IMR-90 (cell line): ENCODE measurements around the gene MALRD1. TPM values are rescaled to one million over a fixed set of nuclear protein-coding genes. Genes with fewer than 3 reads are reported as not detected.

Experiments used
- ATAC-seq: fragments of 200-7000 bp; cut with Tn5 transposase; 2 replicates; pipeline ENCODE4 v1.9.1; 2020; ENCODE audit warnings: low read depth, mild to moderate bottlenecking, moderate library complexity
- BruUV-seq: library from RNA; stranded (reverse); fragments of 400-500 nt; replicated peaks from 2 replicates; lab custom pipeline; 2021; lab: Mats Ljungman, UMichigan
- CTCF ChIA-PET: fragments of 300-600 bp; formaldehyde crosslinking; extraction: SDS; loops from one replicate; lab custom pipeline; 2021; ENCODE audit warnings: antibody characterized with exemption; lab: Yijun Ruan, JAX
- POLR2A ChIA-PET: fragments of 300-600 bp; sonication (Branson Sonifier 250); formaldehyde crosslinking; loops from one replicate; lab custom pipeline; 2022; ENCODE audit warnings: antibody characterized with exemption; ENCODE audit not compliant: unreplicated experiment; lab: Charles Lee
- DNase-seq: peaks from one replicate; pipeline ENCODE4 v3.0.0; 2013
- H2AFZ ChIP-seq: replicated peaks from 2 replicates; pipeline ENCODE3; 2013; ENCODE audit warnings: low read length, mild to moderate bottlenecking; ENCODE audit not compliant: poor library complexity
- H2AK5ac ChIP-seq: 2 replicates; pipeline ENCODE4 v1.6.1; 2013; ENCODE audit warnings: low read depth, low read length, inconsistent platforms
- H2AK9ac ChIP-seq: replicated peaks from 2 replicates; pipeline ENCODE3; 2013; ENCODE audit warnings: mild to moderate bottlenecking, low read depth, low read length, moderate library complexity; ENCODE audit not compliant: poor library complexity
- H2BK120ac ChIP-seq: 2 replicates; pipeline ENCODE4 v1.6.1; 2013; ENCODE audit warnings: low read depth, low read length, inconsistent platforms
- H2BK15ac ChIP-seq: 3 replicates; pipeline ENCODE4 v1.6.1; 2013; ENCODE audit warnings: low read depth, low read length, inconsistent platforms
- H2BK20ac ChIP-seq: 2 replicates; pipeline ENCODE4 v1.6.1; 2013; ENCODE audit warnings: low read depth, mild to moderate bottlenecking, inconsistent platforms, low read length, moderate library complexity
- H2BK5ac ChIP-seq: 2 replicates; pipeline ENCODE4 v1.6.1; 2013; ENCODE audit warnings: mild to moderate bottlenecking, low read depth, low read length, inconsistent platforms; ENCODE audit not compliant: poor library complexity, severe bottlenecking
- H3K14ac ChIP-seq: replicated peaks from 2 replicates; pipeline ENCODE4 v1.6.1; 2013; ENCODE audit warnings: low read depth, low read length, inconsistent platforms
- H3K18ac ChIP-seq: 2 replicates; pipeline ENCODE4 v1.6.1; 2013; ENCODE audit warnings: low read depth, low read length, control low read depth
- H3K23ac ChIP-seq: 2 replicates; pipeline ENCODE4 v1.6.1; 2013; ENCODE audit warnings: low read depth, low read length, inconsistent platforms
- H3K27ac ChIP-seq: 2 replicates; pipeline ENCODE4 v1.5.1; 2013; ENCODE audit warnings: mild to moderate bottlenecking, control low read depth, low read length; ENCODE audit not compliant: insufficient read depth
- H3K27me3 ChIP-seq: 2 replicates; pipeline ENCODE4 v1.6.1; 2013; ENCODE audit warnings: low read length; ENCODE audit not compliant: control insufficient read depth, insufficient read depth
- H3K36me3 ChIP-seq: 2 replicates; pipeline ENCODE4 v1.6.1; 2013; ENCODE audit warnings: low read length, mixed read lengths; ENCODE audit not compliant: control insufficient read depth, insufficient read depth
- H3K4ac ChIP-seq: 2 replicates; pipeline ENCODE4 v1.6.1; 2013; ENCODE audit warnings: low read depth, low read length, inconsistent platforms
- H3K4me1 ChIP-seq: 2 replicates; pipeline ENCODE4 v1.6.1; 2013; ENCODE audit warnings: low read length, mixed read lengths; ENCODE audit not compliant: control insufficient read depth, insufficient read depth
- H3K4me2 ChIP-seq: 2 replicates; pipeline ENCODE4 v1.6.1; 2013; ENCODE audit warnings: low read depth, mild to moderate bottlenecking, control low read depth, low read length, moderate library complexity
- H3K4me3 ChIP-seq: 2 replicates; pipeline ENCODE4 v1.5.1; 2013; ENCODE audit warnings: low read depth, mild to moderate bottlenecking, control low read depth, low read length, moderate library complexity; ENCODE audit not compliant: insufficient read depth
- H3K56ac ChIP-seq: 2 replicates; pipeline ENCODE4 v1.6.1; 2013; ENCODE audit warnings: low read length, inconsistent platforms; ENCODE audit not compliant: insufficient read depth; ENCODE audit errors: extremely low read depth
- H3K79me1 ChIP-seq, 2 experiments: 2 replicates each; pipeline ENCODE4 v1.6.1; 2013; ENCODE audit warnings: low read length in 2 of 2, inconsistent platforms in 1 of 2, low read depth in 1 of 2
- H3K9ac ChIP-seq: 2 replicates; pipeline ENCODE4 v1.6.1; 2013; ENCODE audit warnings: low read depth, low read length, control low read depth
- H3K9me1 ChIP-seq: 2 replicates; pipeline ENCODE4 v1.6.1; 2013; ENCODE audit warnings: low read length, inconsistent platforms; ENCODE audit not compliant: insufficient read depth
- H3K9me3 ChIP-seq: 2 replicates; pipeline ENCODE4 v1.6.1; 2013; ENCODE audit warnings: low read length; ENCODE audit not compliant: control insufficient read depth, insufficient read depth
- H4K20me1 ChIP-seq: 2 replicates; pipeline ENCODE4 v1.6.1; 2013; ENCODE audit warnings: low read length, inconsistent platforms; ENCODE audit not compliant: insufficient read depth
- H4K5ac ChIP-seq: 2 replicates; pipeline ENCODE4 v1.6.1; 2013; ENCODE audit warnings: mild to moderate bottlenecking, low read depth, low read length, control low read depth
- H4K8ac ChIP-seq, 2 experiments: 2 replicates each; pipeline ENCODE4 v1.6.1; 2013; ENCODE audit warnings: low read depth in 2 of 2, low read length in 2 of 2, control low read depth in 1 of 2, inconsistent platforms in 1 of 2
- H4K91ac ChIP-seq: 2 replicates; pipeline ENCODE4 v1.6.1; 2013; ENCODE audit warnings: low read depth, low read length, inconsistent platforms; ENCODE audit not compliant: insufficient read depth
- CEBPB ChIP-seq: IDR thresholded peaks from 2 replicates; pipeline ENCODE4 v1.6.1; 2012; ENCODE audit warnings: low read depth, low read length, improper control_type of control experiment
- CHD1 ChIP-seq: IDR thresholded peaks from 2 replicates; pipeline ENCODE4 v1.6.1; 2012; ENCODE audit warnings: low read depth, low read length, improper control_type of control experiment
- ELK1 ChIP-seq: fragments of 150-350 bp; IDR thresholded peaks from 2 replicates; pipeline ENCODE4 v1.6.1; 2016; ENCODE audit warnings: low read depth, mild to moderate bottlenecking, low read length, moderate library complexity, borderline replicate concordance
- FOS ChIP-seq: fragments of 150-350 bp; IDR thresholded peaks from 2 replicates; pipeline ENCODE4 v1.6.1; 2016; ENCODE audit warnings: low read depth, low read length
- MAFK ChIP-seq: IDR thresholded peaks from 2 replicates; pipeline ENCODE4 v1.6.1; 2012; ENCODE audit warnings: low read depth, low read length, improper control_type of control experiment
- NFE2L2 ChIP-seq: fragments of 150-350 bp; IDR thresholded peaks from 2 replicates; pipeline ENCODE4 v1.6.1; 2016; ENCODE audit warnings: low read depth, mild to moderate bottlenecking, low read length
- RFX5 ChIP-seq: IDR thresholded peaks from 2 replicates; pipeline ENCODE4 v1.8.0; 2012; ENCODE audit warnings: low read depth, mild to moderate bottlenecking, low read length, moderate library complexity
- WGBS, 2 experiments: methylation state at CpG; one replicate each; pipeline versions ENCODE4 v1.1.5 to v1.1.7; 2013; ENCODE audit warnings: missing lambda C conversion rate in 2 of 2; ENCODE audit not compliant: insufficient read length in 1 of 2; ENCODE audit errors: extremely low coverage in 2 of 2; 5-methylcytosine and 5-hydroxymethylcytosine counted together
- dilution Hi-C: fragments of 300-500 bp; cut with HindIII; formaldehyde crosslinking; loops from one replicate; pipeline ENCODE4 v1.14.3; 2018; ENCODE audit warnings: low sequenced_read_pairs; ENCODE audit not compliant: unreplicated experiment
- in situ Hi-C: fragments of 300-500 bp; cut with MboI; formaldehyde crosslinking; loops from 3 replicates; pipeline ENCODE4 v1.14.3; 2019; ENCODE audit warnings: low sequenced_read_pairs, inconsistent platforms, mixed read lengths
- intact Hi-C: fragments of 100-400 bp; cut with micrococcal nuclease; formaldehyde crosslinking; loops from 2 replicates; pipeline ENCODE4 v1.10.0; 2022
- polyA plus RNA-seq, 3 experiments: library from polyadenylated mRNA; depleted of rRNA; stranded (reverse); fragments of >200 nt; gene quantifications; 2 replicates each; pipeline ENCODE4 v1.2.3, GENCODE V29; 2012; ENCODE audit warnings: low replicate concordance in 1 of 3
- total RNA-seq: library from RNA; depleted of rRNA; stranded (reverse); fragments of >200 nt; gene quantifications from 2 replicates; pipeline ENCODE4 v1.2.3, GENCODE V29; 2012
- TF ChIP-seq, protein P1 (sequence below): fragments of 150-350 bp; IDR thresholded peaks from 2 replicates; pipeline ENCODE4 v1.6.1; 2017; ENCODE audit warnings: mild to moderate bottlenecking, antibody characterized with exemption, low read length, low read depth

MALRD1 gene
- total and polyA plus RNA-seq, 2 of the 4 experiments (the other 2 are of a cell fraction) = 0.34 to 1.1 TPM

GRCh38 chr10:19702215-19702614, 653.6 kb downstream of the MALRD1 start:
- intact Hi-C loops = loop anchor here (5.0 kb wide), 1 partner anchor 45 kb away; no protein-coding TSS in a partner anchor
- no peak overlapping the region for H2AK5ac ChIP-seq
- no peak overlapping the region for H2BK5ac ChIP-seq
- no peak overlapping the region for H2BK120ac ChIP-seq
- DNase-seq (peak; percentile 66), ATAC-seq (peak; percentile 65)
- no peak overlapping the region for H3K14ac ChIP-seq
- H3K9me1 ChIP-seq = peaks cover 5% of the 10 kb centered on the region
- no peak overlapping the region for H2BK20ac ChIP-seq
- H3K4me2 ChIP-seq = no peak overlapping the region
- no peak overlapping the region for H2AK9ac ChIP-seq
- H2AFZ ChIP-seq = no peak overlapping the region
- no peaks in the 10 kb centered on the region for H4K20me1 ChIP-seq
- in situ Hi-C loops = no loop called here
- H3K27ac ChIP-seq = no peak overlapping the region
- peaks cover 12% of the 10 kb centered on the region for H3K4me1 ChIP-seq
- H3K9me3 ChIP-seq = no peaks in the 10 kb centered on the region
- no peak overlapping the region for H3K23ac ChIP-seq
- peak; percentile 66; the same call in 1 of the 2 replicates for TF ChIP-seq FOS
- TF ChIP-seq, protein P1, sequence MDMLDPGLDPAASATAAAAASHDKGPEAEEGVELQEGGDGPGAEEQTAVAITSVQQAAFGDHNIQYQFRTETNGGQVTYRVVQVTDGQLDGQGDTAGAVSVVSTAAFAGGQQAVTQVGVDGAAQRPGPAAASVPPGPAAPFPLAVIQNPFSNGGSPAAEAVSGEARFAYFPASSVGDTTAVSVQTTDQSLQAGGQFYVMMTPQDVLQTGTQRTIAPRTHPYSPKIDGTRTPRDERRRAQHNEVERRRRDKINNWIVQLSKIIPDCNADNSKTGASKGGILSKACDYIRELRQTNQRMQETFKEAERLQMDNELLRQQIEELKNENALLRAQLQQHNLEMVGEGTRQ = no peak
- TF ChIP-seq MAFK = peak; percentile 76
- TF ChIP-seq NFE2L2 = no peak
- TF ChIP-seq CHD1 = no peak
- no peak for TF ChIP-seq ELK1
- TF ChIP-seq CEBPB = peak; percentile 46
- TF ChIP-seq RFX5 = no peak
- no peak overlapping the region for H3K9ac ChIP-seq
- H4K8ac ChIP-seq = no peak overlapping the region
- no TSS peak for BruUV-seq
- no peak overlapping the region for H2BK15ac ChIP-seq
- H3K27me3 ChIP-seq = no peaks in the 10 kb centered on the region
- H3K79me1 ChIP-seq = no peaks in the 10 kb centered on the region
- no peak overlapping the region for H3K4me3 ChIP-seq
- ChIA-PET POLR2A (no interaction called here), CTCF (no interaction called here)
- H3K4ac ChIP-seq = no peak overlapping the region
- dilution Hi-C loops = no loop called here
- no peaks in the 10 kb centered on the region for H3K36me3 ChIP-seq
- no peak overlapping the region for H4K5ac ChIP-seq
- H4K91ac ChIP-seq = no peak overlapping the region
- no peak overlapping the region; the same call in 1 of the 2 replicates for H3K56ac ChIP-seq
- 50% methylated on average over 1 of the region's 2 CpGs; no CpG with 5 or more reads in 1 of the 2 experiments for WGBS, 2 experiments
- no peak overlapping the region for H3K18ac ChIP-seq
